Liver (tissue), 9 donors: ENCODE results near the gene RASA3. TPM values are rescaled to one million over a fixed set of nuclear protein-coding genes. Genes with fewer than 3 reads are reported as not detected.

Source experiments
- DNase-seq: peaks from one replicate; pipeline ENCODE4 v3.0.0-alpha.2; 2017; ENCODE audit warnings: low spot score
- H3K27ac ChIP-seq, 2 donors: one replicate each; pipeline ENCODE4 v1.7.0; 2013; ENCODE audit warnings: inconsistent platforms in 2 of 2, low read length in 2 of 2, control low read depth in 1 of 2, low read depth in 1 of 2, mild to moderate bottlenecking in 1 of 2
- H3K27me3 ChIP-seq, 4 donors: one replicate each; pipeline versions ENCODE4 v1.6.1 to v1.7.0; 2013; ENCODE audit warnings: low read length in 3 of 4, inconsistent platforms in 1 of 4, mild to moderate bottlenecking in 1 of 4, moderate library complexity in 1 of 4; ENCODE audit not compliant: control insufficient read depth in 4 of 4, insufficient read depth in 4 of 4
- H3K36me3 ChIP-seq, 4 donors: one replicate each; pipeline versions ENCODE4 v1.6.1 to v1.7.0; 2013; ENCODE audit warnings: low read length in 3 of 4, mild to moderate bottlenecking in 3 of 4, low read depth in 1 of 4, moderate library complexity in 1 of 4; ENCODE audit not compliant: control insufficient read depth in 4 of 4, insufficient read depth in 3 of 4
- H3K4me1 ChIP-seq, 4 donors: one replicate each; pipeline versions ENCODE4 v1.6.1 to v1.7.0; 2013; ENCODE audit warnings: low read length in 3 of 4, mild to moderate bottlenecking in 3 of 4, moderate library complexity in 1 of 4; ENCODE audit not compliant: control insufficient read depth in 4 of 4, insufficient read depth in 4 of 4
- H3K4me3 ChIP-seq, 3 donors: one replicate each; pipeline versions ENCODE4 v1.6.1 to v1.7.0; 2013; ENCODE audit warnings: low read length in 3 of 3, control low read depth in 1 of 3, low read depth in 1 of 3, mild to moderate bottlenecking in 1 of 3
- H3K9ac ChIP-seq, 2 donors: one replicate each; pipeline ENCODE4 v1.7.0; 2013; ENCODE audit warnings: low read length in 2 of 2, mild to moderate bottlenecking in 2 of 2, moderate library complexity in 2 of 2, control low read depth in 1 of 2, low read depth in 1 of 2
- H3K9me3 ChIP-seq, 4 donors: one replicate each; pipeline versions ENCODE4 v1.6.1 to v1.7.0; 2013; ENCODE audit warnings: low read length in 3 of 4; ENCODE audit not compliant: control insufficient read depth in 4 of 4
- EGR1 ChIP-seq, 2 donors: IDR thresholded peaks; 2 replicates each; pipeline ENCODE4 v1.6.1; 2016 to 2018; ENCODE audit warnings: antibody characterized with exemption in 2 of 2, low read depth in 2 of 2
- FOXA2 ChIP-seq: IDR thresholded peaks from 2 replicates; pipeline ENCODE4 v1.6.1; 2016; ENCODE audit warnings: antibody characterized with exemption
- HNF4G ChIP-seq: IDR thresholded peaks from 2 replicates; pipeline ENCODE4 v1.6.1; 2016; ENCODE audit warnings: antibody characterized with exemption
- NR2F2 ChIP-seq: IDR thresholded peaks from 2 replicates; pipeline ENCODE4 v1.6.1; 2016; ENCODE audit warnings: antibody characterized with exemption
- RAD21 ChIP-seq, 2 donors: IDR thresholded peaks; 2 replicates each; pipeline ENCODE4 v1.6.1; 2016; ENCODE audit warnings: antibody characterized with exemption in 2 of 2, mild to moderate bottlenecking in 2 of 2
- RXRA ChIP-seq, 2 donors: IDR thresholded peaks; 2 replicates each; pipeline ENCODE4 v1.6.1; 2017 to 2018; ENCODE audit warnings: antibody characterized with exemption in 2 of 2, mild to moderate bottlenecking in 1 of 2
- SP1 ChIP-seq: IDR thresholded peaks from 2 replicates; pipeline ENCODE4 v1.6.1; 2018; ENCODE audit warnings: antibody characterized with exemption, mild to moderate bottlenecking
- YY1 ChIP-seq: IDR thresholded peaks from 2 replicates; pipeline ENCODE4 v1.6.1; 2016; ENCODE audit warnings: antibody characterized with exemption, mild to moderate bottlenecking
- WGBS: extraction: QIAGEN DNeasy Blood & Tissue Kit; methylation state at CpG from one replicate; pipeline ENCODE4 v1.1.7; 2013; 5-methylcytosine and 5-hydroxymethylcytosine counted together
- polyA plus RNA-seq, 2 donors: library from polyadenylated mRNA; stranded (reverse) in 1 of 2; unstranded in 1 of 2; fragments of 200-250 nt in 1 of 2; fragments of >200 nt in 1 of 2; fragmentation: Nextera tagmentation in 1 of 2; extraction: Ambion mirVana in 1 of 2; gene quantifications; one replicate each; pipeline versions ENCODE4 v1.2.1 to v1.2.3, GENCODE V29; 2013 to 2015
- total RNA-seq, 2 donors: library from RNA; depleted of rRNA; stranded (reverse); fragments of >200 nt; gene quantifications; one replicate each; pipeline ENCODE4 v1.2.3, GENCODE V29; 2014
- TF ChIP-seq, protein P1 (sequence below): IDR thresholded peaks from 2 replicates; pipeline ENCODE4 v1.6.1; 2016; ENCODE audit warnings: antibody characterized with exemption, mild to moderate bottlenecking
- TF ChIP-seq, protein P2 (sequence below): IDR thresholded peaks from 2 replicates; pipeline ENCODE4 v1.6.1; 2016; ENCODE audit warnings: antibody characterized with exemption
- TF ChIP-seq, protein P3 (sequence below): fragments of 150-350 bp; IDR thresholded peaks from 2 replicates; pipeline ENCODE4 v1.5.1; 2017; ENCODE audit warnings: improper control_type of control experiment, low read depth, low read length; ENCODE audit not compliant: missing input control
- TF ChIP-seq, protein P4 (sequence below): IDR thresholded peaks from 2 replicates; pipeline ENCODE4 v1.6.1; 2016; ENCODE audit warnings: antibody characterized with exemption
- donor health status: healthy.
- donor health status: healthy.
- donor health status: healthy.
- donor health status: healthy.
- donor health status: healthy.

The RASA3 gene
- total and polyA plus RNA-seq, 4 donors, result 0.64 to 5.9 (median 3.8) TPM

DNA sequence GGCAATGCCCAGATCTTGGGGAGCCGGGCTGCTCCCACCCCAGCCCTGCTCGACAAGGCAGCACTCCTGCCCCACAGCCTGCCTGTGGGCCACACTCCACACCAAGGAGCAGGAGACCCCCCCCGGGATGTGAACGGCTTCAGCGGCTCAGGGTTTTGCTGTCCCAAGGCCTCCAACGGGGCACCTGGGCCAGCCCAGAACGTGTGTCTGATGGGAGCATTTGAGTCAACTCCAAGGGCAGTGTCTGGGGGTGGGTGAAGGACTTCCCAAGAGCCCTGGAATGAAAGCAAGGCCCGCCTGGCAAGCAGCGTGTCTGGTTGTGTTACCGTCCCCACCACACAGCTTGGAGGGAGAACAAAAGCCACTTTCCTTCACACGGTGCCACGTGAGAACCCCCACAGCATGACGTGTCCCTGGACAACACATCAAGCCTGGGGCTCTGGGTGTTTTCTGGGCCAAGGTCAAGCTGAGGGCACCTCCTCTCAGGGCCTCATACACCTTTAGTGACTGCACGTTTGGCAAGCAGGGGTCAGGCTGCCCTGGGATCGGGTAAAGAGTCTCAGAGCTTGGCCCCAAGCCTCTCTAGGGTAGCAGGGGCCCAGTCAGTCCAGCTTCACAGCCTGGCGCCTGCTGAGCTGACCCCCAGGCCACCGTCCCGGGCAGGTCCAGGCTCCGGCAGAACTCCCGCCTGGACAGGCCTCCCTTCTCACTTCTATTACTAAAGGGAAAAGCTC, 164.5 kb downstream of the RASA3 start:
- WGBS, result 93% methylated on average over 20 of the region's 20 CpGs
- no peaks in the 10 kb centered on the region for H3K9me3 ChIP-seq
- H3K4me3 ChIP-seq, result no peak overlapping the region
- no peak overlapping the region for H3K9ac ChIP-seq
- DNase-seq, result no peak
- TF ChIP-seq HNF4G, result no peak
- no peaks in the 10 kb centered on the region for H3K27me3 ChIP-seq
- peaks cover 10 to 20% (median 15%) of the 10 kb centered on the region in 4 donors for H3K4me1 ChIP-seq
- H3K36me3 ChIP-seq, result no peaks in the 10 kb centered on the region
- no peak overlapping the region for H3K27ac ChIP-seq

DNA sequence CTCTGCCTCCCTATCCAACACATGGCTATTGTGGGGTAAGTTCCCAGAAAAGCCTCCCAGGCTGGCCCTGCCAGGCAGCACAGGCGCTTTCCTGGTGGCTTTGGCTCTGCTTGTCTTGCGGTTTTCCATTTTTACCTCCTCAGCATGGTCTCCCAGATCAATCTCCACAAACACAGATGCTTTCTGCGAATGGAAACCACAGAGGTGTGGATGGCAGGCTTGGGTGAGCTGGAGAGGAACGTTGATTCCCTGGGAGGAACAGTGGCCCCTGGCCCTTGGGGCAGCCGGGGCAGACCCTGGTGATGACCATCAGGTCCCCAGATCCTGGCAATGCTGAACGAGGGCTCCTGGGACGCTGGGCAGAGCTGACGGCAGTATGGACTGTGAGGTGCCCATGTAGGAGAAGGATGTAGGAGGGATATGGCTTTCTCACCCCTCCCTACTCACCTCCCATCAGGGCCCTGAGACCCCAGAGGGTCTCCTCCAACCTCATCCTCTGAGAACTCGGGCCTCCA, 165.2 kb downstream of the RASA3 start:
- 88% methylated on average over 9 of the region's 9 CpGs for WGBS
- no peak overlapping the region for H3K9ac ChIP-seq
- no peak overlapping the region for H3K4me3 ChIP-seq
- no peaks in the 10 kb centered on the region for H3K9me3 ChIP-seq
- no peak for DNase-seq
- TF ChIP-seq HNF4G (no peak), RXRA (IDR thresholded peaks at IDR 0.05) (no peak), NR2F2 (no peak), RAD21 (IDR thresholded peaks at IDR 0.05) (no peak), FOXA2 (no peak), EGR1 (IDR thresholded peaks at IDR 0.05; ENCODE audit: low read depth in 2 of 2) (no peak), SP1 (no peak), YY1 (no peak)
- TF ChIP-seq, protein P1, sequence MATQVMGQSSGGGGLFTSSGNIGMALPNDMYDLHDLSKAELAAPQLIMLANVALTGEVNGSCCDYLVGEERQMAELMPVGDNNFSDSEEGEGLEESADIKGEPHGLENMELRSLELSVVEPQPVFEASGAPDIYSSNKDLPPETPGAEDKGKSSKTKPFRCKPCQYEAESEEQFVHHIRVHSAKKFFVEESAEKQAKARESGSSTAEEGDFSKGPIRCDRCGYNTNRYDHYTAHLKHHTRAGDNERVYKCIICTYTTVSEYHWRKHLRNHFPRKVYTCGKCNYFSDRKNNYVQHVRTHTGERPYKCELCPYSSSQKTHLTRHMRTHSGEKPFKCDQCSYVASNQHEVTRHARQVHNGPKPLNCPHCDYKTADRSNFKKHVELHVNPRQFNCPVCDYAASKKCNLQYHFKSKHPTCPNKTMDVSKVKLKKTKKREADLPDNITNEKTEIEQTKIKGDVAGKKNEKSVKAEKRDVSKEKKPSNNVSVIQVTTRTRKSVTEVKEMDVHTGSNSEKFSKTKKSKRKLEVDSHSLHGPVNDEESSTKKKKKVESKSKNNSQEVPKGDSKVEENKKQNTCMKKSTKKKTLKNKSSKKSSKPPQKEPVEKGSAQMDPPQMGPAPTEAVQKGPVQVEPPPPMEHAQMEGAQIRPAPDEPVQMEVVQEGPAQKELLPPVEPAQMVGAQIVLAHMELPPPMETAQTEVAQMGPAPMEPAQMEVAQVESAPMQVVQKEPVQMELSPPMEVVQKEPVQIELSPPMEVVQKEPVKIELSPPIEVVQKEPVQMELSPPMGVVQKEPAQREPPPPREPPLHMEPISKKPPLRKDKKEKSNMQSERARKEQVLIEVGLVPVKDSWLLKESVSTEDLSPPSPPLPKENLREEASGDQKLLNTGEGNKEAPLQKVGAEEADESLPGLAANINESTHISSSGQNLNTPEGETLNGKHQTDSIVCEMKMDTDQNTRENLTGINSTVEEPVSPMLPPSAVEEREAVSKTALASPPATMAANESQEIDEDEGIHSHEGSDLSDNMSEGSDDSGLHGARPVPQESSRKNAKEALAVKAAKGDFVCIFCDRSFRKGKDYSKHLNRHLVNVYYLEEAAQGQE, result no peak
- TF ChIP-seq, protein P2, sequence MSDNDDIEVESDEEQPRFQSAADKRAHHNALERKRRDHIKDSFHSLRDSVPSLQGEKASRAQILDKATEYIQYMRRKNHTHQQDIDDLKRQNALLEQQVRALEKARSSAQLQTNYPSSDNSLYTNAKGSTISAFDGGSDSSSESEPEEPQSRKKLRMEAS, result no peak
- TF ChIP-seq, protein P3, sequence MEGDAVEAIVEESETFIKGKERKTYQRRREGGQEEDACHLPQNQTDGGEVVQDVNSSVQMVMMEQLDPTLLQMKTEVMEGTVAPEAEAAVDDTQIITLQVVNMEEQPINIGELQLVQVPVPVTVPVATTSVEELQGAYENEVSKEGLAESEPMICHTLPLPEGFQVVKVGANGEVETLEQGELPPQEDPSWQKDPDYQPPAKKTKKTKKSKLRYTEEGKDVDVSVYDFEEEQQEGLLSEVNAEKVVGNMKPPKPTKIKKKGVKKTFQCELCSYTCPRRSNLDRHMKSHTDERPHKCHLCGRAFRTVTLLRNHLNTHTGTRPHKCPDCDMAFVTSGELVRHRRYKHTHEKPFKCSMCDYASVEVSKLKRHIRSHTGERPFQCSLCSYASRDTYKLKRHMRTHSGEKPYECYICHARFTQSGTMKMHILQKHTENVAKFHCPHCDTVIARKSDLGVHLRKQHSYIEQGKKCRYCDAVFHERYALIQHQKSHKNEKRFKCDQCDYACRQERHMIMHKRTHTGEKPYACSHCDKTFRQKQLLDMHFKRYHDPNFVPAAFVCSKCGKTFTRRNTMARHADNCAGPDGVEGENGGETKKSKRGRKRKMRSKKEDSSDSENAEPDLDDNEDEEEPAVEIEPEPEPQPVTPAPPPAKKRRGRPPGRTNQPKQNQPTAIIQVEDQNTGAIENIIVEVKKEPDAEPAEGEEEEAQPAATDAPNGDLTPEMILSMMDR, result no peak
- TF ChIP-seq, protein P4, sequence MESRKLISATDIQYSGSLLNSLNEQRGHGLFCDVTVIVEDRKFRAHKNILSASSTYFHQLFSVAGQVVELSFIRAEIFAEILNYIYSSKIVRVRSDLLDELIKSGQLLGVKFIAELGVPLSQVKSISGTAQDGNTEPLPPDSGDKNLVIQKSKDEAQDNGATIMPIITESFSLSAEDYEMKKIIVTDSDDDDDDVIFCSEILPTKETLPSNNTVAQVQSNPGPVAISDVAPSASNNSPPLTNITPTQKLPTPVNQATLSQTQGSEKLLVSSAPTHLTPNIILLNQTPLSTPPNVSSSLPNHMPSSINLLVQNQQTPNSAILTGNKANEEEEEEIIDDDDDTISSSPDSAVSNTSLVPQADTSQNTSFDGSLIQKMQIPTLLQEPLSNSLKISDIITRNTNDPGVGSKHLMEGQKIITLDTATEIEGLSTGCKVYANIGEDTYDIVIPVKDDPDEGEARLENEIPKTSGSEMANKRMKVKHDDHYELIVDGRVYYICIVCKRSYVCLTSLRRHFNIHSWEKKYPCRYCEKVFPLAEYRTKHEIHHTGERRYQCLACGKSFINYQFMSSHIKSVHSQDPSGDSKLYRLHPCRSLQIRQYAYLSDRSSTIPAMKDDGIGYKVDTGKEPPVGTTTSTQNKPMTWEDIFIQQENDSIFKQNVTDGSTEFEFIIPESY, result no peak
- no peaks in the 10 kb centered on the region for H3K27me3 ChIP-seq
- no peak overlapping the region for H3K27ac ChIP-seq
- no peaks in the 10 kb centered on the region for H3K36me3 ChIP-seq
- peaks cover 10 to 20% (median 15%) of the 10 kb centered on the region in 4 donors for H3K4me1 ChIP-seq
